LHCN-M2 (cell line): Measurements from ENCODE around the gene PTPRG. TPM values are rescaled to one million over a fixed set of nuclear protein-coding genes. Genes with fewer than 3 reads are reported as not detected.

Experiments used
- DNase-seq: peaks from one replicate; pipeline ENCODE4 v3.0.0-alpha.2; 2012; ENCODE audit warnings: low read depth
- total RNA-seq: library from RNA; depleted of rRNA; stranded (reverse); fragments of >200 nt; gene quantifications from 2 replicates; pipeline ENCODE4 v1.2.3, GENCODE V29; 2014

Gene PTPRG
- total RNA-seq, 1 experiment from 2014 or later = 32.2 TPM

- DNase-seq = no peak
Observed at GRCh38 chr3:61583890-61584875, 22.8 kb downstream of the PTPRG start.

- peak; percentile 81 for DNase-seq
Observed at GRCh38 chr3:61589856-61590255, 28.5 kb downstream of the PTPRG start.

- no peak for DNase-seq
Observed at GRCh38 chr3:61591300-61591699, 29.9 kb downstream of the PTPRG start.

- no peak for DNase-seq
Observed at GRCh38 chr3:61593446-61594029, 32.2 kb downstream of the PTPRG start.

GRCh38 chr3:61594144-61594963 lies 33.0 kb downstream of the PTPRG start:
- no peak for DNase-seq

- DNase-seq = no peak
Observed at GRCh38 chr3:61594964-61595285, 33.6 kb downstream of the PTPRG start.

GRCh38 chr3:61595288-61595687 lies 33.9 kb downstream of the PTPRG start:
- DNase-seq = peak; percentile 36

GRCh38 chr3:61595826-61596225 lies 34.5 kb downstream of the PTPRG start:
- DNase-seq = no peak

- DNase-seq = no peak
Observed at GRCh38 chr3:61597906-61598305, 36.5 kb downstream of the PTPRG start.

GRCh38 chr3:61600195-61600594 lies 38.8 kb downstream of the PTPRG start:
- DNase-seq = peak; percentile 46

- DNase-seq = no peak
Observed at GRCh38 chr3:61601831-61602230, 40.5 kb downstream of the PTPRG start.

GRCh38 chr3:61602466-61602865 lies 41.1 kb downstream of the PTPRG start:
- no peak for DNase-seq

- DNase-seq = peak; percentile 22
Observed at GRCh38 chr3:61605589-61606175, 44.3 kb downstream of the PTPRG start.

GRCh38 chr3:61606196-61606595 lies 44.8 kb downstream of the PTPRG start:
- no peak for DNase-seq

GRCh38 chr3:61608072-61608471 lies 46.7 kb downstream of the PTPRG start:
- no peak for DNase-seq

- DNase-seq = no peak
Observed at GRCh38 chr3:61608711-61609110, 47.3 kb downstream of the PTPRG start.

GRCh38 chr3:61610316-61610715 lies 48.9 kb downstream of the PTPRG start:
- no peak for DNase-seq

GRCh38 chr3:61612211-61613194 lies 51.1 kb downstream of the PTPRG start:
- DNase-seq = no peak

GRCh38 chr3:61613666-61614065 lies 52.3 kb downstream of the PTPRG start:
- peak; percentile 25 for DNase-seq

- no peak for DNase-seq
Observed at GRCh38 chr3:61615643-61616042, 54.3 kb downstream of the PTPRG start.

GRCh38 chr3:61616586-61616985 lies 55.2 kb downstream of the PTPRG start:
- DNase-seq = no peak
